OCI-LY1 (cell line): ENCODE measurements around the gene LYZL2.

ENCODE experiments used
- H2AFZ ChIP-seq: fragments of 200-600 bp; sonication (generic), shearing (Covaris generic); 2 replicates; pipeline ENCODE4 v1.6.0; 2014; ENCODE audit warnings: antibody characterized with exemption, mild to moderate bottlenecking, low read length
- H3F3A ChIP-seq: fragments of 200-600 bp; sonication (generic), shearing (Covaris generic); 2 replicates; pipeline ENCODE4 v1.6.0; 2014; ENCODE audit warnings: mild to moderate bottlenecking, antibody characterized with exemption, low read length, moderate library complexity; ENCODE audit not compliant: insufficient read depth
- H3K27ac ChIP-seq: fragments of 200-600 bp; sonication (generic); 2 replicates; pipeline ENCODE4 v1.5.1; 2014; ENCODE audit warnings: low read length, mixed run types, mild to moderate bottlenecking, low read depth; ENCODE audit not compliant: poor library complexity, severe bottlenecking
- H3K27me3 ChIP-seq: fragments of 200-600 bp; sonication (generic); 2 replicates; pipeline ENCODE4 v1.6.0; 2014; ENCODE audit warnings: antibody characterized with exemption, mild to moderate bottlenecking, low read length, moderate library complexity; ENCODE audit not compliant: insufficient read depth
- H3K36me3 ChIP-seq: fragments of 200-600 bp; sonication (generic); 2 replicates; pipeline ENCODE4 v1.6.1; 2014; ENCODE audit warnings: mild to moderate bottlenecking, antibody characterized with exemption, low read length, moderate library complexity, mixed read lengths; ENCODE audit not compliant: insufficient read depth
- H3K4me1 ChIP-seq: fragments of 200-600 bp; sonication (generic); 2 replicates; pipeline ENCODE4 v1.5.1; 2014; ENCODE audit warnings: mild to moderate bottlenecking, low read length, moderate library complexity; ENCODE audit not compliant: insufficient read depth, severe bottlenecking
- H3K4me2 ChIP-seq: fragments of 200-600 bp; sonication (generic), shearing (Covaris generic); 2 replicates; pipeline ENCODE4 v1.6.1; 2014; ENCODE audit warnings: low read length
- H3K4me3 ChIP-seq: fragments of 200-600 bp; sonication (generic); 2 replicates; pipeline ENCODE4 v1.5.1; 2014; ENCODE audit warnings: low read length, low read depth, mild to moderate bottlenecking, mixed read lengths; ENCODE audit not compliant: poor library complexity, severe bottlenecking
- H3K79me2 ChIP-seq: fragments of 200-600 bp; shearing (Covaris generic); 2 replicates; pipeline ENCODE4 v1.6.1; 2016; ENCODE audit warnings: mixed run types, low read length, mixed read lengths; ENCODE audit not compliant: insufficient read depth
- H3K9ac ChIP-seq: fragments of 200-600 bp; sonication (generic), shearing (Covaris generic); 2 replicates; pipeline ENCODE4 v1.6.1; 2014; ENCODE audit warnings: mild to moderate bottlenecking, low read length, mixed read lengths
- H3K9me2 ChIP-seq: fragments of 200-600 bp; sonication (generic), shearing (Covaris generic); 2 replicates; pipeline ENCODE4 v1.6.1; 2014; ENCODE audit warnings: low read depth, mild to moderate bottlenecking, low read length, mixed read lengths
- H3K9me3 ChIP-seq: fragments of 200-600 bp; shearing (Covaris generic); 2 replicates; pipeline ENCODE4 v1.6.1; 2014; ENCODE audit warnings: low read length, mixed read lengths
- H4K20me1 ChIP-seq: fragments of 200-600 bp; sonication (generic), shearing (Covaris generic); 2 replicates; pipeline ENCODE4 v1.6.0; 2016; ENCODE audit warnings: mild to moderate bottlenecking, low read length; ENCODE audit not compliant: insufficient read depth
- CTCF ChIP-seq: fragments of 200-600 bp; sonication (generic), shearing (Covaris generic); IDR thresholded peaks from 2 replicates; pipeline ENCODE4 v1.5.1; 2017; ENCODE audit warnings: mild to moderate bottlenecking, antibody characterized with exemption, low read length, moderate library complexity, mixed read lengths
- EZH2 ChIP-seq: fragments of 200-600 bp; sonication (generic), shearing (Covaris generic); IDR thresholded peaks from 2 replicates; pipeline ENCODE4 v1.8.0; 2017; ENCODE audit warnings: borderline replicate concordance, mixed run types, mild to moderate bottlenecking, antibody characterized with exemption, low read length, moderate library complexity, mixed read lengths

The LYZL2 gene

GRCh38 chr10:30639946-30640786, 10.6 kb upstream of the LYZL2 start:
- no peak overlapping the region for H3K27ac ChIP-seq
- no peaks in the 10 kb centered on the region for H4K20me1 ChIP-seq
- no peaks in the 10 kb centered on the region for H3K9me2 ChIP-seq
- no peaks in the 10 kb centered on the region for H3K9me3 ChIP-seq
- H3K4me2 ChIP-seq = no peak overlapping the region
- H3K79me2 ChIP-seq = no peaks in the 10 kb centered on the region
- 0 out of 2 replicates have a peak, but pooled peaks cover 3% of the 10 kb centered on the region for H3K27me3 ChIP-seq
- no peak overlapping the region for H3K9ac ChIP-seq
- H3F3A ChIP-seq = no peaks in the 10 kb centered on the region
- H3K36me3 ChIP-seq = no peaks in the 10 kb centered on the region
- H2AFZ ChIP-seq = no peak overlapping the region
- no peak overlapping the region for H3K4me3 ChIP-seq
- H3K4me1 ChIP-seq = no peaks in the 10 kb centered on the region
- no peak for TF ChIP-seq EZH2
- TF ChIP-seq CTCF = peak; percentile 75

DNA sequence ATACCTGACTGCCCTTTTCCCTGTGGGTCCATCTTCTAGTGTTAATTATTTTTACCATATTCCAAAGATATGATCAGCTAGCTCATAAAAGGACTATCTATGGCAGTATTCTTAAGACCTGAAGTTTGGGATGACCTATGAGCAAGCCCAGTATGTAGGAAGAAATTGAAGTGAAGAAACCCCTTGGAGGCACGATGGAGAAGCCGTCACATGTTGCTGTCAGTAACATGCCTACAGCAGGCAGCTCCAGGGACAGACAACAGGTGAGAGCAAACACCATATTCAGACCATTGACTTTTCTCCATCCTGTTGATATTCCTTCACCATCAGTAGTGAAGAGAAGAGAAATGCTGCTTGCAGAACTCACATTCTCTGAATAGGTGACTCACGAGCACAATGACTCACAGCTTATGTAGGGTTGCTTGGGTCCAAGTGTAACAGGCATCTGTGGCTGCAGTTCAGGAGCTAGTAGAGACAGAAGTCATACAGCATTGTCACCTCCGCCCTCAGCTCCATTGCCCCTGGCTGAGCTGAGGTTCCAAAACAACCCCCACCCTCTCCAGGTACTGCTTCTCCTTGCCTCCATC, 8.4 kb upstream of the LYZL2 start:
- Histone ChIP-seq H3K9me3 (no peaks in the 10 kb centered on the region), H3K27ac (no peak overlapping the region), H3K79me2 (no peaks in the 10 kb centered on the region), H3K9ac (no peak overlapping the region), H3K4me3 (no peak overlapping the region), H3F3A (no peaks in the 10 kb centered on the region), H3K36me3 (no peaks in the 10 kb centered on the region), H4K20me1 (no peaks in the 10 kb centered on the region), H3K4me2 (no peak overlapping the region), H3K27me3 (0 out of 2 replicates have a peak, but pooled peaks cover 3% of the 10 kb centered on the region), H3K9me2 (no peaks in the 10 kb centered on the region), H2AFZ (no peak overlapping the region), H3K4me1 (no peaks in the 10 kb centered on the region)
- TF ChIP-seq CTCF = no peak
- TF ChIP-seq EZH2 = no peak

GRCh38 chr10:30631188-30631587, 1.6 kb upstream of the LYZL2 start:
- H3K79me2 ChIP-seq = no peaks in the 10 kb centered on the region
- H2AFZ ChIP-seq = no peak overlapping the region
- no peak for TF ChIP-seq EZH2
- TF ChIP-seq CTCF = no peak
- H3K9me2 ChIP-seq = no peaks in the 10 kb centered on the region
- no peak overlapping the region for H3K9ac ChIP-seq
- H3K27ac ChIP-seq = no peak overlapping the region
- H3K9me3 ChIP-seq = no peaks in the 10 kb centered on the region
- H3F3A ChIP-seq = no peaks in the 10 kb centered on the region
- no peak overlapping the region for H3K4me2 ChIP-seq
- no peaks in the 10 kb centered on the region for H3K27me3 ChIP-seq
- H3K4me3 ChIP-seq = no peak overlapping the region
- no peaks in the 10 kb centered on the region for H4K20me1 ChIP-seq
- H3K4me1 ChIP-seq = no peaks in the 10 kb centered on the region
- no peaks in the 10 kb centered on the region for H3K36me3 ChIP-seq
